ENCODE data around the gene SPTB.

The SPTB gene

DNA sequence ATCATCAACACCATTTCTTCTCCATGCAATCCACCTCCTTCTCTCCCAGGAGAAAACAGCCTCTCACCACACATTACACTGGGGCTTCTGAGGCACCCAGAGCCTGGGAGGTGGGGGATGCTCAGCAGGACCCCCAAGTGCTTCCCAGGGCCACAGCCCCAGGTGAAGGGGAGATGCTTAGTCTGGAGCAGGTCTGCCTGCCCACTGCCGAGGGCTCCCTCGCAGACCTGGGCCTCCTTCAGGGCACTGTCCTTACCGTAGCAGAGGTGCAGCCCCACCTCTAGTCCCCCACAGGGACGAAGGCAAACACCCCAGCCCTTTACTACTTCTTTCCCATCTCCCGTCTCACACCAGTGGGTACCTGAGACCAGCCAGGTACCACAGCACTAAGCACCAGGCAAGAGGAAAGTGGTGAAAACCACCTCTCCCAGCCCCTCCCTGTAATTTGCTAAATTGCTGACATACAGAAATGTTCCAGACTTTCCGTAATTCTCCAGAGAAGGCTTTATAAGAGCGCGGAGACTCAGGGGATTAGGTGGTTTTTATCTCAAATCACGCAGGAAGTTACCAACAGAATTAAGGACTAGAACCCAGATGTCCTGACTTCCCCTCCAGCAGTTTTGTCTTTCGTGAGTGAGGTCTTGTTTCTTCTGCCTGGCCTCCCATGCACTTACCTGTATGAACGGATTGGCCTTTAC, 116.5 kb downstream of the SPTB start:
- FAIRE-seq, result no peak

- FAIRE-seq, result peak; percentile 78
Measured at GRCh38 chr14:64762044-64763034, 117.4 kb downstream of the SPTB start.

DNA sequence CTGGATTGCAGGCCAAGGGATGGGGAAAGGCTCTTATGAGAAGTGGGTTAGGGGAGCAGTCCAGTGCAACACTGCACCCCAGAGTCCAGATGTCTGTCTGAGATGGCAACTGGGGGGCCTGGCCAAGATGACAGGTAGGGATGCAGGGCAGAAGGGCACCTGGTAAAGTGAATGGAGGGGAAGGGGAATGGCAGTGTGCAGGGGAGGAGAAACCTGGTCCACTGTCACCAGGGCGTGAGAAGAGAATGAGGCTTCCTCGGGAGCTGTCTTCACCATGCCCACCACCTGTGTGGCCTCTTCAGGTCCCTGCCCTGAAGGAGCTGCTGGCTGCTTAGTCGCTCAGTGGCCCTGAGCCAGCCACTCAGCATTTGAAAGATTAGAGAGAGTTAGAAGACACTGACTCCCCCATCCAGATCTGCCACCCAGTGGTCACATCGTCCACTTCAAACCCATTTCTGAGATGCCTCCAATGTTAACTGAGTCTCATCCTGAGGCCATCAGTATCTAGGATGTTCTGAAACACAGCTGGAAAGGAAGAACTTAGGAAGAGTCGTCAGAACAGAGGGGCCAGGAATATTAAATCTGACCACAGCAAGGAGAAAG, 118.2 kb downstream of the SPTB start:
- no peak for FAIRE-seq

DNA sequence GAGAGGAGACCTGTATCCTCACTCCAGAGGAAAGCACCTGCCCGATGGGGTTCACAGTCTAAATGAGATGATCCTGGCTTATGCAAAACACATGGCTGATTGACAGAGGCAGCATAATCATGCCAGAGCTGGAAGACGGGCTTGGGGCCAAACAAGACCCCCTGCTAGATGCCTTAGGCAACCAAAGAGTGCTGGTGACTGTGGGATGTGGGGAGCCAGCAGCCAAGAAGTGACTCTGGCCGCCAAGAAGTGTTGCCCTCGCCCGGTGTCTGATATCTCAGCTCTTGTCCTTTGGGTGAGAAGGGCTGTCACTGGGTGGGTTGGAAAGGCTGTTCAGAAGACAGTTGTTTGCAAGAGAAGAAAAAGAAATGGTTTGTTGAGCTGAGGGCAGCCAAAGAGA, 118.8 kb downstream of the SPTB start:
- no peak for FAIRE-seq

DNA sequence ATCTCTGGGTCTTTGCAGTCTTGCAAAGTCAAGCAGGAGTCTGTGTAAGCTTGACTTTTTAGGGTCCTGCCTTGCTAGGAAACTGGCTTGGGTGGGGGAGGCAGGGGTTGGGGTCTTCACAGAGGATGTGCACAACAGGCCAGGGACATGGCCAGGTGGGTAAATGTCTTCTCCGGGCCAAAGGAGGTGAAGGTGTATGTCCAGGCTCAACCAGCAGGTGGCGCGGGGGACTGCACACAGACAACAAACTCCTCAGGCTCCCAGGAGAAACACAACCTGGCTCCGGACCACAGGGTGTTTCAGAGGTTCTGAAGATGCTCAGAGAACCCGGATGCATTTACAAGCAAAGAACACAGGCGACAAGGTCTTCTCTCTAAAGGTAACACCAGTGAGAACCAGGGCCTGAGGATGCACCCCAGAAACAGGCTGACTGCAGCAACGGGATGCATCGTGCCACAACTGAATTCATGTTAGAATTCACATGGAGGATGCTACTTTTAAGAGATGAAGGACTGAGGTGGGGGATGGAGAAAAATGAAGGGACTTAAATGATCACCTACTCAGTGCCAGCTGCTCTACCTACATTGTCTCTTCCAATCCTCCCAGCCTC, 119.5 kb downstream of the SPTB start:
- peak; percentile 9 for FAIRE-seq

GRCh38 chr14:64759555-64759938, 120.2 kb downstream of the SPTB start:
- no peak for FAIRE-seq

DNA sequence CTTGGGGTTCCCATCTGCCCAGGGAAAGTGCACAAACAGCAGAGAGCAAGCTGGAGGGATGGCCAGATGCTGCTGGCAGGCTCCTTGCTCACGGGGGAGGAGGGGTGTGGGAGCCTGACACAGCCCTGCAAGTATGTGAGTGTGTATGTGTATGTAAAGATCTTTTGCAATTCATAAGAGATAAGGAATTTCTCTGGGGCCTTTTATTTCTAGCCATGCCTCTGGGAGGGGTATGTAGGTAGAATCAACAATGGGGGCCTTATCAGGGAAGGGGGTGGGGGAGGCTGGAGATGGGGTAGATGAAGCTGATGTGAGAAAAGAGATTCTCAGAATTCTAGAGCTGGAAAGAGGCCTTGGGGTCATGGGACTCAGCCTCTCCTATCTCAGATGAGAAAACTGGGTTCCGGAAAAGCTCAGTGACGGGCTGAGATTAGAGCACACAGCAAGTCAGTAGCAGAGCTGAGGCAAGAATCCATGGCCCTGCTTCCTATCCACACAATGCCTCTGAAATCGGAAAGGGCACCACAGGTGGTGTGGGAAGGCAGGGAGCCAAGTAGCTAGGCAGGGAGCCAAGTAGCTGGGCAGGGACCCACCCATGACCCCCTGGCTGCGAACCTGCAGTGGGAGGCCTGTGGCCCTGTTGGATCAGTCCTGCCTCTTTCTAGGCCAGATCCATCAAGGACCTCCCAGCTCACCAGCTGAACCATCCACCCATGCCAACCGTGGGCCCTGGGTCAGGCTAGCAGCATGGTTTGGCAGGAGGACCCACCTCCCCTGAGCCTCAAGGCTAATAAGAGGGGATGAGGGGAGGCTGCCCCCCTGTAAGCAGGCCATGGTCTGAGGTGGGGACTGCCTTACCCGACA, 120.8 kb downstream of the SPTB start:
- FAIRE-seq, result no peak

DNA sequence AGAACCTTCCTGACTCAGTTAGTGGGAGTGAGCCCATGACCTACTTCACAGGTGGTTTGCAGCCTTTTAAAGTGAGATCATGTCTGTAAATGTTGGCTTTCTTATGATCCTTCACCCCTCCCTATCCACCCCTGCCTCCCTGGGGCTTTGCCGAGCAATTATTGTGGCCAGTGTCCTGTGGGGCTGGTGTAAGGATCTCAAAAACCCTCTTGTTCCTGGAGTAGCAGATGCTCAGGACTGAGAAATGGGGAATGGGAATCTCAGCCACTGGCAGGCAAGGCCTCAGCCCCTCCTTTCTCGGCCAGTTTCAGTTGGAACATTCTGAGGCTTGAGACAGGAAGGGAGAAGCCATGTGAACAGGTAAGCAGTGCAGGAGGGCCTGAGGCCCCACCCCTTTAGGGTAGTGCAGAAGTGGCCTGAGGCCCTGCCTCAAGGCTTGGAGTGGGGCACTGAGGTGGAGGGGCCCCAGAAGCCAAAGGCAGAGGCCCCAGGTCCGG, 121.6 kb downstream of the SPTB start:
- FAIRE-seq, result no peak

DNA sequence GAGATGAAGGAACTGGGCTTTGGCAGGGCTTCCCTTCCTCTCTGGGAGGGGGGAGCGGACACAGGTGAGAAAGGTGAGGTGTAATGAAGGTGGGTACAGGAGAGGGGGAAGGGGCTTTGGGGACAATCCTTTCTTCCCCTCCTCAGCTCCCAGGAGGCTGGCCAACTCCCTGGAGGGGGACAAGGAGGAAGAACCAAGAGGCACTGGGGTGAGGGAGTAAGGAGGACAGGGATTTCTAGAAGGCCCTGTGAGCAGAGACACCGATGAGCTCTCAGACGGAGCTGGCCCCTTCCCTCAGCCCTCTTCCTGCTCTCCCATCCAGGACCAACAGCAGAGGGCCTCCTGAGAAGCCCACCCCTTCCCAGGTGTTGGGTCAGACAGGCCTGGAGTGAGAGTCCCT, 122.1 kb downstream of the SPTB start:
- no peak for FAIRE-seq

- no peak for FAIRE-seq
Measured at GRCh38 chr14:64756712-64757111, 123.0 kb downstream of the SPTB start.

DNA sequence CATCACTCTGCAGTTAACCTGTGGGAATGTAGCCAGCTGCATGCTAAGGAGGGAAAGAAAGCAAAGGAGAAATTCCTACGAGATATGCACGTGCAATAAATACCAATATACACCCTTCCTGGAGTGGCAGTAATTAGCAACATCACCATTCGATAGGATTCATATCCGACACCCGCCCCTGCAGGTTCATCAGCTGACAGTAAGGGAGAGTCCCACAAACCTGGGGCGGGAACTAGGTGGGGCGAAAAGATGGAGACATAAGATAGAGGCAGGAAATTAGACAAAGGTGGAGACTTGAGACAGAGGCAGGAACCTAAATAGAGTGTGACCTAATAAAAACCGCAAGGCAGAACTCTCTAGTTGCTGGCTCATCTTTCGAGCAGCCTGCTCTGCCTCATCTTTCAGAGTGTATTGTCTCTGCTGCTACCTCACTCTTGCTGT, 123.9 kb downstream of the SPTB start:
- FAIRE-seq, result no peak

GRCh38 chr14:64754685-64755084, 125.0 kb downstream of the SPTB start:
- no peak for FAIRE-seq

GRCh38 chr14:64753999-64754398, 125.7 kb downstream of the SPTB start:
- no peak for FAIRE-seq

- no peak for FAIRE-seq
Measured at GRCh38 chr14:64753374-64753773, 126.3 kb downstream of the SPTB start.

DNA sequence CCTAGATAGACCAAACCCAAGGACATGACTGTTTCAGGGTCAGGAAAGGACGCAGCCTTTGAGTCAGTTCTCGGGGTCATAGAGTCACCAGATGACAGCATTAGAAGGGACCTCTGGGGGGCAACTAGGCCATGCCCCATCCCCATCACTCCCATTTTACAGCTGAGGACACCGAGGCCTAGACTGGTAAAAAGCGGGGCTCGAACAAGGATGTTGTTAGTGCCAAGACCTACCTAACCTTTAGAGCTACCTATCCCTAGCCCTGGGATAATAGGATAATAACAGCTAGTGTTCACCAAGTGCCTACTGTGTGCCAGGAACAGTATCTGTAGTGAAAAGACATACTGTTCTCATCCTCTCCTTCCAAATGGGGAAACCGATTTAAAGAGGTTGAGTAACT, 126.8 kb downstream of the SPTB start:
- FAIRE-seq, result no peak

GRCh38 chr14:64748995-64749714, 130.6 kb downstream of the SPTB start:
- FAIRE-seq, result no peak

DNA sequence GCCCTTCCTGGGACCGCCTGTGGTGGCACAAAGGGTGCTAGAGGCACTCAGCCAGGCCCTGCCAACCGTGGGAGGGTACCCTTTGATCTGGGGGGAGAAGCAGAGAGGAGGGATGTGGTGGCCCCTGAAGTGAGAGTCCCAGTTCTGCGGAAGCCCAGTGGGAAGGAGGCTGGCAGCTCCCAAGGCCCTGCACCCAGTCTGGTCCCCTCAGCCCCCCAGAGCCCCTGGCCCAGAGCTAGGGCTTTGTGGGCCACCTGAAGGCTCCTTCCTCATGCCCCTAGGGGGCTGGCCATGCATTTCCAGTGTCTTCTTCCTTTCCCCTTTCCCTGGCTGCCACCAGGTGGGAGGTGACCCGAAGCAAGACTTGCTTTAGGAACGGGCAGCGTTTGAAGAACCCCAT, 131.2 kb downstream of the SPTB start:
- no peak for FAIRE-seq

DNA sequence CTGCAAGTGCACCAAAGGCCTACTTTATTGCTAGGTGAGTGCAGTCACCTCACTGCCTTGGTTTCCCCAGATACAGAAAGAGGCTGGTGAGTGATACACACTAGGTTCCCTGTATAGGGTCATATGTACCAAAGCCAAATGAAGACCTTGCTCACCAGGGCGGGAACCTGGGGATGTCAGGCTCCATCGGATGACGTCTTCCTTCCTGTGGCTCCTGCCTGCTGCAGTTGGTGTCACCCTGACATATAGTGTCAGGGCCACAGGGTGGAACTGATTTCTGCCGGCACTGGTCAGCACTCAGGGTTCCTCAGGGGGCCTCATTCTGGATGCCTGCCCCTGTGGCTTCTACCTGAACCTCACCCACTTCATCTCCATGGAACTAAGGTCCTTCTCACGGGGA, 132.4 kb downstream of the SPTB start:
- FAIRE-seq, result no peak

GRCh38 chr14:64746298-64747250, 133.1 kb downstream of the SPTB start:
- FAIRE-seq, result no peak

DNA sequence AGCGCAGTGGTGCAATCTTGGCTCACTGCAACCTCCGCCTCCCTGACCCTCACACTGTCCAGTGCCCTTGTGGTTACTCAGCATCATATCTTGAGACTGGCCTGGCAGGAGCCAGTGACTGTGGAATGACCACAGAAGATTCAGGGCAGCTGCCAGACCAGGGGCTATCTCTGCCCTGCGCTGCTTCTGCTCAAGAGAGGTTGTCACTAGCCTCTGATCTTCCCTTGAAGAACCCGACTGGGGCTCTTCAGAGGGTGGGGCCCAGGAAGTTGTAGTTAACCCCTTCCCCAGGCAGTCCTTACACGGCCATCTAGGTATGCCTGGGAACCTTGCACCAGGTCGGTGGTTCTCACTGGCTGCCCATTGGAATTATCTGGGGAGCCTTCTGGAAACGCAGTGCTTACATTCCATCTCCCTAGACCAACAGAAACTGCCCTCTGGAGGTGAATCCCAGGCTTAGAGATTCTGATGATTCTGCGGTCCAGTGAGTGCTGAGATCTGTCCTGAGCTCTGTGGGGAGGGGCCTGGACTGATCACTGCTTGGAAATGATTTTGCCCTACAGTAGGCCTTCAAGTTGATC, 134.1 kb downstream of the SPTB start:
- no peak for FAIRE-seq
